Neural cell (in vitro differentiated cells): ENCODE measurements around the gene RNLS. TPM values are rescaled to one million over a fixed set of nuclear protein-coding genes. Genes with fewer than 3 reads are reported as not detected.

Experiments used
- H2AFZ ChIP-seq: fragments of 200-600, 300-800 bp; sonication (generic), shearing (Covaris generic); 2 replicates; pipeline ENCODE4 v1.6.0; 2014; ENCODE audit warnings: low read depth, mild to moderate bottlenecking, antibody characterized with exemption, low read length, moderate library complexity
- H3F3A ChIP-seq: fragments of 200-600 bp; shearing (Covaris generic); 2 replicates; pipeline ENCODE4 v1.6.1; 2016; ENCODE audit warnings: mild to moderate bottlenecking, moderate library complexity, mixed read lengths, antibody characterized with exemption, low read length; ENCODE audit not compliant: insufficient read depth, poor library complexity, severe bottlenecking
- H3K27ac ChIP-seq: fragments of 200-600, 300-800 bp; sonication (generic), shearing (Covaris generic); 2 replicates; pipeline ENCODE4 v1.5.1; 2014; ENCODE audit warnings: mild to moderate bottlenecking, low read length, moderate library complexity
- H3K27me3 ChIP-seq: fragments of 300-800, 200-600 bp; sonication (generic), shearing (Covaris generic); 2 replicates; pipeline ENCODE4 v1.6.0; 2014; ENCODE audit warnings: mild to moderate bottlenecking, low read depth, low read length, moderate library complexity; ENCODE audit not compliant: insufficient read depth
- H3K36me3 ChIP-seq: fragments of 300-800, 200-600 bp; sonication (generic), shearing (Covaris generic); 2 replicates; pipeline ENCODE4 v1.5.1; 2014; ENCODE audit warnings: mild to moderate bottlenecking, antibody characterized with exemption, low read length, moderate library complexity; ENCODE audit not compliant: insufficient read depth
- H3K4me2 ChIP-seq: fragments of 300-800, 200-600 bp; sonication (generic), shearing (Covaris generic); 2 replicates; pipeline ENCODE4 v1.6.0; 2014; ENCODE audit warnings: mild to moderate bottlenecking, low read length
- H3K4me3 ChIP-seq: fragments of 300-800, 200-600 bp; sonication (generic), shearing (Covaris generic); 2 replicates; pipeline ENCODE4 v1.5.1; 2014; ENCODE audit warnings: mild to moderate bottlenecking, low read length, moderate library complexity
- H3K79me2 ChIP-seq: fragments of 200-600 bp; shearing (Covaris generic); replicated peaks from 2 replicates; pipeline ENCODE4 v1.6.0; 2014; ENCODE audit warnings: mild to moderate bottlenecking, low read length, moderate library complexity; ENCODE audit not compliant: insufficient read depth
- H3K9ac ChIP-seq: fragments of 300-800, 200-600 bp; sonication (generic), shearing (Covaris generic); 2 replicates; pipeline ENCODE4 v1.6.1; 2016; ENCODE audit warnings: mild to moderate bottlenecking, low read length, mixed read lengths
- H3K9me2 ChIP-seq: fragments of 200-600 bp; shearing (Covaris generic); 2 replicates; pipeline ENCODE4 v1.6.1; 2016; ENCODE audit warnings: mild to moderate bottlenecking, low read length, mixed read lengths; ENCODE audit not compliant: insufficient read depth
- H3K9me3 ChIP-seq: fragments of 200-600, 300-800 bp; sonication (generic), shearing (Covaris generic); 2 replicates; pipeline ENCODE4 v1.6.1; 2016; ENCODE audit warnings: mild to moderate bottlenecking, mixed run types, low read length, moderate library complexity, mixed read lengths
- H4K20me1 ChIP-seq: fragments of 200-600 bp; shearing (Covaris generic); 2 replicates; pipeline ENCODE4 v1.6.1; 2016; ENCODE audit warnings: mild to moderate bottlenecking, mixed run types; ENCODE audit not compliant: insufficient read depth
- EP300 ChIP-seq: fragments of 450-650 bp; conservative IDR thresholded peaks from 2 replicates; pipeline ENCODE4 v1.6.1; 2014; ENCODE audit warnings: antibody characterized with exemption, mild to moderate bottlenecking, moderate library complexity; ENCODE audit not compliant: poor library complexity, severe bottlenecking
- EZH2 ChIP-seq: fragments of 200-600, 300-800 bp; shearing (Covaris generic), sonication (generic); IDR thresholded peaks from 2 replicates; pipeline ENCODE4 v1.6.1; 2014; ENCODE audit warnings: antibody characterized with exemption, low read length, borderline replicate concordance, mild to moderate bottlenecking; ENCODE audit not compliant: insufficient read depth, poor library complexity, severe bottlenecking
- MXI1 ChIP-seq: fragments of 450-650 bp; conservative IDR thresholded peaks from 2 replicates; pipeline ENCODE4 v1.6.1; 2014; ENCODE audit warnings: antibody characterized with exemption, mild to moderate bottlenecking; ENCODE audit not compliant: poor library complexity, severe bottlenecking
- POLR2AphosphoS5 ChIP-seq: IDR thresholded peaks from 2 replicates; pipeline ENCODE4 v1.6.1; 2012
- RAD21 ChIP-seq: fragments of 450-650 bp; conservative IDR thresholded peaks from 2 replicates; pipeline ENCODE4 v1.6.1; 2014; ENCODE audit warnings: antibody characterized with exemption, mild to moderate bottlenecking, moderate library complexity
- REST ChIP-seq: IDR thresholded peaks from 2 replicates; pipeline ENCODE4 v1.6.1; 2012; ENCODE audit warnings: borderline replicate concordance
- SMC3 ChIP-seq: fragments of 450-650 bp; conservative IDR thresholded peaks from 2 replicates; pipeline ENCODE4 v1.6.1; 2014; ENCODE audit warnings: antibody characterized with exemption, mild to moderate bottlenecking, moderate library complexity; ENCODE audit not compliant: poor library complexity
- TAF1 ChIP-seq: IDR thresholded peaks from 2 replicates; pipeline ENCODE4 v1.6.1; 2012; ENCODE audit warnings: low read depth
- polyA plus RNA-seq: library from polyadenylated mRNA; depleted of rRNA; stranded (reverse); fragments of >200 nt; gene quantifications from 2 replicates; pipeline ENCODE4 v1.2.3, GENCODE V29; 2014

The RNLS gene
- polyA plus RNA-seq, 1 donor from 2014 or later = 0.20 TPM

GRCh38 chr10:88228130-88228529 is 355.0 kb downstream of the RNLS start:
- Histone ChIP-seq H3F3A (no peaks in the 10 kb centered on the region), H3K27ac (no peak overlapping the region), H3K79me2 (no peaks in the 10 kb centered on the region), H3K9me2 (no peaks in the 10 kb centered on the region), H3K4me2 (no peak overlapping the region), H3K9ac (no peak overlapping the region), H2AFZ (no peak overlapping the region), H3K9me3 (no peaks in the 10 kb centered on the region), H3K36me3 (no peaks in the 10 kb centered on the region), H4K20me1 (no peaks in the 10 kb centered on the region), H3K4me3 (no peak overlapping the region), H3K27me3 (no peaks in the 10 kb centered on the region)
- TF ChIP-seq EZH2 (no peak), TAF1 (no peak), SMC3 (no peak), POLR2AphosphoS5 (no peak), EP300 (no peak), MXI1 (no peak), RAD21 (no peak)

- Histone ChIP-seq H3K27ac (no peak overlapping the region), H2AFZ (no peak overlapping the region)
Measured at GRCh38 chr10:88227342-88228018, 355.6 kb downstream of the RNLS start.

More at GRCh38 chr10:88227342-88228018, 355.6 kb downstream of the RNLS start:
- Histone ChIP-seq H3K9ac (no peak overlapping the region), H3K27me3 (no peaks in the 10 kb centered on the region), H3K9me3 (no peaks in the 10 kb centered on the region), H3F3A (no peaks in the 10 kb centered on the region), H3K9me2 (no peaks in the 10 kb centered on the region), H3K4me2 (no peak overlapping the region), H3K79me2 (no peaks in the 10 kb centered on the region), H4K20me1 (no peaks in the 10 kb centered on the region), H3K36me3 (no peaks in the 10 kb centered on the region), H3K4me3 (no peak overlapping the region)
- no peak for TF ChIP-seq RAD21
- TF ChIP-seq REST = no peak
- no peak for TF ChIP-seq TAF1
